GM12865 (cell line): ENCODE results near the gene SAMD10.

Source experiments
- DNase-seq: peaks from one replicate; pipeline ENCODE4 v3.0.0; 2010; ENCODE audit warnings: low read depth
- H3K4me3 ChIP-seq: 2 replicates; pipeline ENCODE4 v1.5.1; 2011; ENCODE audit warnings: mild to moderate bottlenecking, low read depth, low read length, control low read depth
- CTCF ChIP-seq: IDR thresholded peaks from 2 replicates; pipeline ENCODE4 v1.5.1; 2011; ENCODE audit warnings: low read length, control low read depth, low read depth, inconsistent platforms; ENCODE audit not compliant: insufficient read depth; ENCODE audit errors: missing control alignments

The SAMD10 gene

DNA sequence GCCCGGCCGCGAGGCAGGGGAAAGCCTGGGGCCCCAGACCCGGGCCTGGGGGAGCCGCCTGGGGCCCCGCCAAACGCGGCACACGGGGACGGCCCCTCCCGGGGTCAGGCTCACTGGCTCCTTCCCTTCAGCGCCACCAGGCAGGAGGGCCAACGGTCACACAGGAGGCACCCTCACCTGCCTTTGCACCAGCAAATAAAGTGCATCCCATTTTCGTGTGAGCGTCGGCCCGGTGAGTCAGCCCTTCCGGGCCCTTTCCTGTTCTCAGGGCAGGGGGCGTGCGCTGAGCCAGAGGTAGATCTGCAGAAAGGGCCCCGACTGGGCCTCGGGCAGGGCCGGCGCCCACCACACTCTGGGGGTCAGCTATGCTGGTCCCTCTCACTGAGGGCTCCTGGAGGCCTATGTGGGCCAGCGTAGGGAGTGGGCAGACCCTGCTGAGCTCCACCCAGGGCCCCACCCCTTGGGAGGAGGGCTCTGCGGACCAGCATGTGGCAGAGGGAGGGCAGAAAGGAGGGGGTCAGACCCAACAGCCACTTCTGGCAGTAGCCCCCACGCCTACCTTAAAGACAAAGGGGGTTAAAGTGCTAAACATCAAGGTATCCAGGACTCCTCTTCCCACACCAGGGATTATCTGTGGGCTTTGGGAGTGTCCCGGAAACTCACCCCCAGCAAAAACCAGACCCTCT, 22.3 kb downstream of the SAMD10 start:
- no peak for TF ChIP-seq CTCF
- peak overlapping the region; percentile 62 for H3K4me3 ChIP-seq
- DNase-seq = peak; percentile 71

- no peak for TF ChIP-seq CTCF
- peak overlapping the region; percentile 62 for H3K4me3 ChIP-seq
- no peak for DNase-seq
Observed at GRCh38 chr20:63956664-63957003, 22.8 kb downstream of the SAMD10 start.

DNA sequence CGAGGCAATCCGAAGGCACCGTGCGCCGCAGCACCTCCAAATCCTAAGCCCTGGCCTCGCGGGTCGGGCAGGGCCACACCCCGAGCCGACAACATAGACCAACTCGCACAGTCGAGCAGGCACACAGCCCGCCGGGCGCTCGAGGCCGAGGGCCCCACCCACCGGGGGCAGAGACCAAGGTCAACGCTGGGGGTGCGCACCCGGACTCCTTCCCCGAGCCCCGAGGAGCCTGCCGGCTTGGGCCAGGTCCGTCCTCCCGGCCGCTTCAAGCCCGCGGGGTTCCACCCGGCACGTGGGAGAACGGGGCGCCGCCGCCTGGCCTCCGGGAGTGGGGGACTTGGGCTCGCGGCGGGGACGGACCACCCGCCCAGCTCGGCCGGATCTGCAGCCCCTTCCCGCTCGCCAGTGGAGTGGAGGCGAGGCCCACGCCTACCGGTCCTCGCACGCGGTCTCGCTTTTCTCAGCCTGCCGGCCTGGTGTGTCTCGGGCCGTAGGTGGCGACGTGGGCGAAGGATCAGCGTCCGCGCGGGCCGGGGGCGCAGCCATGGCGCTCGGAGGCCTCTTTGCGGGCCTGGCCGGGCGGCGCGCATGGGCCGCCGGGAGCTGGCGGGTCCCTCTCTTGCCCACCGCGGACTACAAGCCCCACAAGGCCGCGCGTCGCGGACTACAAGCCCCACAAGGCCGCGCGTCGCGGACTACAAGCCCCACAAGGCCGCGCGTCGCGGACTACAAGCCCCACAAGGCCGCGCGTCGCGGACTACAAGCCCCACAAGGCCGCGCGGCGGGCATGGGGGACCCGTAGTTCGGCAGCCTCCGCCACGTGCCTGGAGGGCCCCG, 23.4 kb downstream of the SAMD10 start, which contains the start of gene UCKL1:
Gene UCKL1, minus strand, starts transcription at position 590 of the 837 bp plus-strand sequence. Its CDS starts 44 bp downstream, at position 546.
- DNase-seq = peak; percentile 95
- TF ChIP-seq CTCF = no peak
- peak within 1 kb of the TSS; percentile 78 for H3K4me3 ChIP-seq

- peak; percentile 50 for DNase-seq
- TF ChIP-seq CTCF = peak; percentile 18
- H3K4me3 ChIP-seq = peak overlapping the region; percentile 78
Observed at GRCh38 chr20:63955281-63955826, 24.1 kb downstream of the SAMD10 start.

DNA sequence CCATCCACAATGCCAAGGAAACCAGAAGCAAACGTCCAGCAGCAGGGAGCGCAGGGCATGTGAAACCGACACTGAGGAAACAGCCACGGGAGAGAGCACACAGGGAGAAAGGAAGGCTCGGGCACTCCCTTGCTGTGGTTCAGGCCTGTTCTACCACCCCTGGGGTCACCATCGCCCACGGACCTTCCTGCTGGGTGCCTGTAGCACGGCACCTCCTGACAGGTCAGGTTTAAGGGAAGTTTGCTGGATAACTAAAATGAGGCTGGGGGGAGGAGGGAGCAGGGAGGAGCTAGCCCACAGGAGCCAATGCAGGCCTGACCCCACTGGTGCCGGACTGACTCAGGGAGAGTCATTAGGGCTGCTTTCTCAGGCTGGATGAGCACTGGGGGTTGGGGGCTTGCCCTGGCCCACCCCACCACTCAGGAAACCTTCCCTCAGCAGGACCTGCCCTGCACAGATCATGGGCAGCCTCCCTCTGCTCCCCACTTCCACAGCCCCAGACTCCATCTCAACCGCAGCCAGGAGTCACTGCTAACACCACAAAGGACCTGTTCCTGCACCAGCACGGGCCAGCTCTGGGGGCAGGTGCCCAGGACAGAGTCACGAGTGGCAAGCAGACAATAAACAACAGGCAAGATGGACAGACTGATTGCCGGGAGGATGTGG, 25.5 kb downstream of the SAMD10 start:
- no peak overlapping the region for H3K4me3 ChIP-seq
- no peak for TF ChIP-seq CTCF
- no peak for DNase-seq

DNA sequence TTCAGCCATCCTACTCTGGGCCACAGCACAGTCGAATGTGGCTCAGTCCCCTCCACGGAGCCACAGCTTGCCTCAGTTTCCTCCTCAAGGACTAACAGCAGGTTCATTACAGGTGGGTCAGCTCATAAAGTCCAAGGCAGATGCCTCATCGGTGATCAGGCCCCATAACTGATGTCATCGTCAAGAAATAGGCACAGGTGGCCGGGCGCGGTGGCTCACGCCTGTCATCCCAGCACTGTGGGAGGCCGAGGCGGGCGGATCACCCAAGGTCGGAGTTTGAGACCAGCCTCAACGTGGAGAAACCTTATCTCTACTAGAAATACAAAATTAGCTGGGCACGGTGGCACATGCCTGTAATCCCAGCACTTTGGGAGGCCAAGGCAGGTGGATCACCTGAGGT, 26.7 kb downstream of the SAMD10 start:
- no peak for DNase-seq
- no peak overlapping the region for H3K4me3 ChIP-seq

More for the DNA sequence above, 26.7 kb downstream of the SAMD10 start:
- TF ChIP-seq CTCF = no peak
